Tibial nerve (tissue), 4 donors: Measurements from ENCODE around the gene RILPL2.
"Not testable (repeated sequence)": the region's sequence is repeated elsewhere in the genome, so short reads cannot be mapped to it uniquely, and the experiment has no call there.

Source experiments
- CTCF ChIP-seq, 5 experiments: fragments of 200-600 bp in 3 of 5; fragments of 450-650 bp in 2 of 5; sonication (generic) in 3 of 5; IDR thresholded peaks; one replicate each; pipeline ENCODE4 v1.5.1; 2016 to 2019; ENCODE audit warnings: antibody characterized with exemption in 5 of 5, mild to moderate bottlenecking in 3 of 5, moderate library complexity in 2 of 5
- EP300 ChIP-seq, 2 donors: sonication (generic); formaldehyde crosslinking; IDR thresholded peaks; one replicate each; pipeline ENCODE4 v1.6.1; 2017; ENCODE audit warnings: antibody characterized with exemption in 2 of 2, mild to moderate bottlenecking in 1 of 2

- not testable (repeated sequence) for TF ChIP-seq EP300, CTCF (IDR thresholded peaks at IDR 0.05)
These were observed 26.7 kb upstream of the RILPL2 start for GRCh38 chr12:123463174-123463573.
